Measurements from ENCODE around the gene LDAH.

Gene LDAH

GRCh38 chr2:20666304-20667150 lies 156.4 kb downstream of the LDAH start, which contains the start of gene GDF7:
Gene GDF7 (plus strand): TSS chr2:20667144. CDS start chr2:20667240, 96 bp downstream.
- DNase-seq, result no peak

- no peak for DNase-seq
Observed at GRCh38 chr2:20666005-20666303, 156.9 kb downstream of the LDAH start.

DNA sequence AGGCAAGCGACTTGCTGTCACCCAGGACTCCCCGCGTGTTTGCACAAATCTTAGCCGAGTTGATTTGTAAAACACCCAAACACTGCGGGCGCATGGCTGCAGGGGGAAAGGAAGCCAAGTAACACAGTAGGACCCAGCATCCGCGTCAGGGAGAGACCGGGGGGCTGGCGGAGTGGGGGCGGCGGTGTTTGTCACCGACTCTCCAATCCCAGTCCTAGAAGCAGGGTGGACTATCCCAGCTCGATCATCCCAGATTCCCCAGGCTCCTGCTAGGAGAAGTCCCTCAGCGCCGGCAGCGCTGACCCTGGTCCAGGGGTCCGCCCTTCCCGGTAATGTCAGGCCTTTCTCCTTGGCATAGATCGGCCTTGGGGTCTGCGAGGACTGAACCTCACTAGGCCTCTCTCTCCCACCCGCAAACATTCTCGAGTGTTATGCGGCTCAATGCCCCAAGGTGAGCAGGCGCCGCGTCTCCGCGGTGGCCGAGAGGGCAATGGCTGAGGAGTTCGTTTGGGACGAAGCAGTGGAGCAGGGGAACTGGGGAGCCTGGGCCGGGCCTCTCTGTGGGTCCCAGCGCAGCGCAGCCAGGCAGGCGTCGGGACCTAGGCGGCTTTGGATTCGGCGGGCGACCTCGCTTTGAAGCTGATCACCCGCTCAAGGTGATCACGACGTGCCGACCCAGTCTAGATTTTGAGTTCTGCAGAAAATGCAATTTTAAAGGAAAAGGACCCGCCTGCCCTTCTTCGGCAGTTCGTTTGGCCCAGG lies 157.5 kb downstream of the LDAH start:
- DNase-seq, result no peak

DNA sequence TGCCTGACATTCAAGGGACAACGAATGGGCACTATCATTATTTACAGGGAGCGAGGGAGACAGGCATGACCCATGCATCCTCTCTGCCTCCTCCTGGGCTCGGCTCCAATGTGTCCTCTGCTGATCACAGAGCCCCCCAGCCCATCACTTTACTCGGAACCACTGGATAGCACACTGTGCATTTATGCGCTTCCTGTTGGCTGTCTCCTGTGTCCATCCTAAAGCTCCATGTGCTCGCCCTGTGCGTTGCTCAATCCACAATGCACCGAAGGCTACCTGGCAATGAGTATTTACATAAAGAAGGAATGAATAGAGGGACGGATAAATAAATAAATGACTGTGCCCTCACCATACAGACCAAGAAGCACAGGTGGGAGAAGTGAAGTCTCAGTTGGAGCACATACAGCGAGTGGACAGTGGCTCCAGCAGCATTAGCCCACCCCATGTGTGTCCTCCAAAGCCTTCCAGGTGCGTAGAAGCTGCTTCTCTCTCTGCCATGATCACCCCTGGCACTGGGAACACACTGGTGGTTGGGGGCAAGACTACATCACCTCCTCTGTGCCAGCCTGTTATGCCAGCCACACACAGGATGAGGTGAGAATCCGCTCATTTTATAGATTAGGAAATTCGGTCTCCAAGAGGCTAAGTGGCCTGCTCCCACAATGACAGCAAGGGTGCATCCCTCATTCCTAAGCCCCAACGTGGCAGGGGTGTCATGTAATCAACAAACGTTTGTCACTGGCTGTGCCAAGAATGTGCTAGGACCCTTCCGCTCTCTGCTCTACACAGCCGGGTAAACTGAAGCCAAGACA lies 158.3 kb downstream of the LDAH start:
- no peak for DNase-seq

- no peak for DNase-seq
Observed at GRCh38 chr2:20664071-20664390, 158.9 kb downstream of the LDAH start.

DNA sequence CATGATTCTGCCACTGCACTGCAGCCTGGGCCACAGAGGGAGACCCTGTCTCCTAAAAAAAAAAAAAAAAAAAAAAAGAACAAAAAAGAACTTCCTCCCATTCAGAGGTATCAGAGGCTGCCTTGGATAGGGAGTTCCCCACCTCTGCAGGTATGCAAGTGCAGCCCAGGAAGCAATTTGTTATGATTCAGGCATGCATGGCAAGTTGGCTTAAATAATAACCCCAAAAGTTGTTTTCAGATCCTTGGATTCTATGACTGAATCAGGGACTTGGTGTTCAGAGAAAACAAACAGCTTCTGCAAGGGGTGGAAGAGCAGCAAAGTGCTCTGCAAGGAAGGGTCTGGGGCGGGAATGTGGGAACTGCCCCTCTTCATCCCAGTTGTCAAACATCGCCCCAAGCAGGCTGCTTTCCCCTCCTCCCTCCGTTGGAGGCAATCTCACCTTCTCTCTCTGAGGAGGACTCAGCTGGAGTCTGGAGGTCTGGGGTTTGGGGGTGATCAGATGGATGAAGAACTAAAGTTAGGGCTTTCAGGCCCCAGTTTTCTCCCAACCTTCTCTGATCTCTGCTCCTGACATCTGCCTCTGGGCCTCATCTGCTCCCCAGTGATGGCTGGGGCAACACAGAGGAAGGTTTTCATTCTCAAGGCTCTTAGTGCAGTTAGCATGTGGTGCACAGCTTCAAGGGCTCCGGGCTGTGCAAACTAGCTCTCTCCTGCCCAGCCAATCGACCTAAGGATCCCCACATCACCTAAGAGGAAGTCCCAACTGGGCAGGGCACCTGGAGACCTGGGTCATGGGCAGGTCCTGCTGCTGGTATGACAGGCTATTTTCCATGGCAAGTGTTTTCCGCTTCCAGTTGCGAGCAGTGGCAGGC lies 159.5 kb downstream of the LDAH start:
- no peak for DNase-seq

- DNase-seq, result no peak
Observed at GRCh38 chr2:20662308-20662937, 160.5 kb downstream of the LDAH start.

GRCh38 chr2:20661421-20662307 lies 161.2 kb downstream of the LDAH start:
- DNase-seq, result peak; percentile 25

GRCh38 chr2:20660506-20661420 lies 162.1 kb downstream of the LDAH start:
- DNase-seq, result no peak

GRCh38 chr2:20657522-20658235 lies 165.2 kb downstream of the LDAH start:
- DNase-seq, result no peak

GRCh38 chr2:20656561-20656960 lies 166.3 kb downstream of the LDAH start:
- no peak for DNase-seq

DNA sequence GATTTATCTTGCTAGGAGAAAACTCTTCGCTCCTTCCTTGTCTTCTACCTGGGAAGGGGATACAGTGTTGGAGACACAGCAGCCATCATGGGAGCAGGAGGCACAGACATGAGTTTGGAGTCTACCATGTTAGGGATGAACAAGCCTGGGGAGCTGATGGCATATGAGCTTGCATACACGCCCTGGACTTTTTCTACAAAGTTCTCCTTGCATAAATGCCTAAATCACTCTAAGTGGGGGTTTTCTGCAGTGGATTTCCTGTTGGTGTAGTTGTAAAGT lies 168.4 kb downstream of the LDAH start:
- no peak for DNase-seq

GRCh38 chr2:20653695-20654534 lies 169.0 kb downstream of the LDAH start:
- DNase-seq, result no peak

DNA sequence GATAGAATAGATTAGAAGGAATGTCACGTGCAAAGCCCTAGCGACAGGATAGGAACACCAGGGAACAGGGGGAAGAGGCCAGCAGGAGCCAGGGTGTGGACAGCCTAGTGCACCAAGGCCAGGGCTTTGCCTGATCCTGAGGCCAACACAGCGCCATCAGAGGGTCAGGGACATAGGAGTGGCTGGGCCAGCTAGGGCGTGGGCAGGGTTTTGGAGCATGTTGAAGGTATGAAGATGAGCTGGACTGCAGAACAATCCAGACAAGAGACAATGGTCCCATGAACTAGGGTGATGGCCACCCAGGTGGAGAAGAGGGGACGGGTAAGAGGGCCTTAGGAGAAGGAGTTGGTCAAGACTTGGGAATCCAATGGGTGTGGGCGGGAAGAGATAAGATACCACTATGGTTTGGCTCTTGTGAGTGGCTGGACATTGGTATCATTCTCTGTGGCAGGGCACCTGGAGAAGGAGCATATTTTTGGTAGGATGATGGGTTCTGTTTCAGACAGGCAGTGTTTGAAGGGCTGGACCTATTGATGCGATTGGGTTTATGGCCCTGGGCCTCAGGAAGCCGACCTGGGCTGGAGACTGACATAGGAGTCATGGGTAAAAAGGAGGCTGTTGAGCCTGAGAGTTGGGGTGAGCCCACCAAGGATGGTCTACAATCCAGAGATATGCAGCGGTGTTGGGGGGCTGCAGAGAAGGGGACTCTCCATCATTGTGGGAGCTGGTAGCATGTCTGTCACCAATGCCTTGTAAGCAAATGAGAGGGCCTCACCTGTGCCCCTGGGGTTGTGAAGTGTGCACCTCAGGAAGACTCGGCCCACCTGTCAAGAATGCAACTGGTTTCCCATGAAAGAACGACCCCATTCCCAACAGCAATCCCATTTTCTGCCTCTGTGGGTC lies 170.0 kb downstream of the LDAH start:
- no peak for DNase-seq

DNA sequence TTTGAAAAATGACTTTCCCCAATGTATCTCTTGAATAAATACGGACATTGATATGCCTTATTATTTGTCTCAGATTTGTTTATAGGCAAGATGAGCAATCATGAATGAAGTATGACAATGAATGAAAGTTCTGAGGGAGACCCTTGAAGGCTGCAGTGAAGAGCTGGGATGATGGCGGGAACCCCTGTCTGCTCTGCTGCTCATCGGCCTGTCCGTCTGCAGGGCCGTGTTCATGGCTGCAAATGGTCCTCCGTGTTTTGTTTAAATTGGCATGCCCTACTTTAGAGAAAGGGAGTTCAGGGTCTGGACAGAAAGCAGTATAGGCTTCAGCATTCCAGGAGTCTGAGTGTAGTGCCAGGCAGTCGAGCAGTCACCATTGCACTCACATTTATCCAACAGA lies 170.8 kb downstream of the LDAH start:
- no peak for DNase-seq

GRCh38 chr2:20651731-20652099 lies 171.2 kb downstream of the LDAH start:
- no peak for DNase-seq
